MM.1S (cell line): ENCODE data around the gene CDC42BPA.

Experiments used
- CTCF ChIP-seq: fragments of 300-600 bp; sonication (generic); IDR thresholded peaks from 2 replicates; pipeline ENCODE4 v1.5.1; 2016; ENCODE audit warnings: antibody characterized with exemption, low read length, mixed read lengths
- EZH2 ChIP-seq: fragments of 300-600 bp; sonication (generic); optimal IDR thresholded peaks from 2 replicates; pipeline ENCODE3; 2017; ENCODE audit warnings: low read depth, mild to moderate bottlenecking, antibody characterized with exemption, low read length, mixed read lengths

GRCh38 chr1:226981838-226982237 is 336.5 kb downstream of the CDC42BPA start:
- TF ChIP-seq CTCF (no peak), EZH2 (no peak)
